DND-41 (cell line): ENCODE results near the gene YARS1.

Experiments
- CTCF ChIP-seq: IDR thresholded peaks from 2 replicates; pipeline ENCODE4 v1.5.1; 2012; ENCODE audit warnings: borderline replicate concordance, low read length, moderate library complexity, mild to moderate bottlenecking; ENCODE audit not compliant: poor library complexity, severe bottlenecking; ENCODE audit errors: extremely low read depth
- EZH2 ChIP-seq: IDR thresholded peaks from 3 replicates; pipeline ENCODE4 v1.6.1; 2012; ENCODE audit warnings: borderline replicate concordance, low read depth, mild to moderate bottlenecking, moderate library complexity, low read length, inconsistent platforms; ENCODE audit not compliant: severe bottlenecking

GRCh38 chr1:32758795-32759430 is 58.2 kb downstream of the YARS1 start:
- TF ChIP-seq CTCF (no peak), EZH2 (no peak)
